ENCODE measurements around the gene GUCY1A2.

GUCY1A2 gene

DNA sequence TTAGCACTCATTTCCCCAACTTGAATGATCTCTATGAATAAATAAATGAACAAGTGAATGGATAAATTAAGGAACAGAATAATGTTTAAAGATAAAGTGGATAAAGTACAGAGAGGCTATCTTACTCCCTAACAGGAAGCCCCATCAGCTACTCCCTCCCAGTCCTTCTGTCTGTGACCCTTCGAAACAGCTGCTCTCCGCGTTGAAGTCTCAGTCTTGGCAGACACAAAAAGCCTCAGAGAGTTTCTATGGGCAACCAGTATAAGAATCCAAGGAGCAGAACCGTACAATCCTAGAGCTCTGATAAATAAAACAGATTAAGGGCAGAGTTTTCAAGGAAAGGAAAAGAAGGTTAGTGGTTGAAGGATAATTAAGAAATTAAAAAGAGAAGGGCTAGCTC, 35.0 kb downstream of the GUCY1A2 start:
- Histone ChIP-seq H3K4me1 (no peaks in the 10 kb centered on the region), H3K4me3 (no peak overlapping the region), H3K9me3 (no peaks in the 10 kb centered on the region), H3K9ac (no peak overlapping the region), H3K36me3 (no peaks in the 10 kb centered on the region), H4K20me1 (no peaks in the 10 kb centered on the region), H3K27ac (no peak overlapping the region), H3K4me2 (no peak overlapping the region), H3K27me3 (no peaks in the 10 kb centered on the region)
- TF ChIP-seq Cebpa-rat (IDR thresholded peaks at IDR 0.05), result no peak

DNA sequence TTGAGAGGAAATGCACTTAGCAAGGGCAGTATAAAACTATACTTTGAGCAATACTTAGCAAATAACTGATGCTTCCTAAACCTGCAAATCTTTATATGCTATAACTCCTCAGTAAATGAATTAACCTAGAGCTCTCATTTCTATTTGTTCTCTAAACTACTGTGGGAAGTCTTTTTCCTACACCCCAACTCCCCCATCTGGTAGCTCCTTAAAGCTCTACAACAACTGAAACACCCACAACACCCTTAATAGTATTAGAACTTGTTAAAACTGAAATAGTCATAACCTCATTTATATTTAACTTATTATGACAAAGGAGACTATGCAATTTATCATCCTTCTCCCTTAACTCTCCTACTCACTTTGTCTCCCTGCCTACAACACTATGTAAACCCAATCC, 43.4 kb downstream of the GUCY1A2 start:
- H3K27me3 ChIP-seq, result no peaks in the 10 kb centered on the region
- TF ChIP-seq Cebpa-rat (IDR thresholded peaks at IDR 0.05), result no peak
- H3K4me3 ChIP-seq, result no peak overlapping the region
- H4K20me1 ChIP-seq, result no peaks in the 10 kb centered on the region
- H3K27ac ChIP-seq, result no peak overlapping the region
- H3K9ac ChIP-seq, result no peak overlapping the region
- H3K4me2 ChIP-seq, result no peak overlapping the region
- H3K36me3 ChIP-seq, result no peaks in the 10 kb centered on the region
- no peaks in the 10 kb centered on the region for H3K4me1 ChIP-seq
- no peaks in the 10 kb centered on the region for H3K9me3 ChIP-seq

DNA sequence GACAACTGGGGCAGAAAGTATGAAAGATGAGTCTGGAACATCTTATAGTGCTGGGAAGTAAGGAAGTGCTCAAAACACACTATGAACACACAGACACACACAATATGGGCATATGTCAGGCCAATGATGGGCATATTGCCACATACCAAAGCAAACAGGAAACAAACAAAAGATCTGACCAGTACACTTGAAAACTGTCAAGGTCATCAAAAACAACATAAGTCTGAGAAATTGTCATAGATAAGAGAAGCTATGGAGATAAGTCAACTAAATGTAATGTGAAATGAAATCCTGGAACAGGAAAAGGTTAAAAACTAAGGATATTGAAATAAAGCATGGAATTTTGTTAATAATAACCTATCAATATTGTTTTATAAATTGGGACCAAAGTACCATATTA, 46.4 kb downstream of the GUCY1A2 start:
- no peak for TF ChIP-seq Cebpa-rat (IDR thresholded peaks at IDR 0.05)
- Histone ChIP-seq H3K9me3 (no peaks in the 10 kb centered on the region), H3K36me3 (no peaks in the 10 kb centered on the region), H3K4me3 (no peak overlapping the region), H4K20me1 (no peaks in the 10 kb centered on the region), H3K4me2 (no peak overlapping the region), H3K4me1 (no peaks in the 10 kb centered on the region), H3K9ac (no peak overlapping the region), H3K27me3 (no peaks in the 10 kb centered on the region), H3K27ac (no peak overlapping the region)

DNA sequence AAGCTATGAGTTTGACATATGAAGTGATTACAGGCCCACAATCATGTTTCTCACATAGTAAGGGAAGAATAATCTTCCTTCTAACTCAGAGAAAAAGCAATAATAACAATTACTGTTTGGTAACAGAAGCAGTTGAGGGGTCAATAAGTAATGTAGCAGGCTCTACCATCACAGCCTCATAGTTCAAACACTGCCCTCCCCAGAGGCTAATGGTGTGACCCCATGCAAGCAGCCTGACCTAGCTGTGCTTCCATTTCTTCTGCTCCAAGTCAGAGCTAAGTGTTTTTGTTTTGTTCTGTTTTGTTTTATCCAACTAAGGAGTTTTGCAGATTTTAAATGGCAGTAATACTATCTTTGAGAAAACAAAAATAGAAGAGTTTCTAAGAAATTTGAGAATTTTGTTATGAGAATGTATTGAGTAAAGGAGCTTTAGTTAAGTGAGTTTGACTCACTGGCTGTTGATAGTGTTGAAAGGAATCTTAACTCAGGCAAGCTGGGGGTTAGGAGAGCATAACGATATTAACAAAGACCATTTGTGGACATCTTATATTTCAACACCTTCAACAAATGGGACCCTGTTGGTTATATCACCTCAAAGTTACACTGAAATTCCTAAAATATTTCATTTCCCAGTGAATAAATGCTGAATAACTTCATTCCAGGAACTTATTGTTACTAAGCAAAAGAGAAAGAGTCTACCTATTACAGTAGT, 48.5 kb downstream of the GUCY1A2 start:
- no peaks in the 10 kb centered on the region for H4K20me1 ChIP-seq
- H3K9me3 ChIP-seq, result no peaks in the 10 kb centered on the region
- H3K36me3 ChIP-seq, result no peaks in the 10 kb centered on the region
- H3K27me3 ChIP-seq, result no peaks in the 10 kb centered on the region
- H3K27ac ChIP-seq, result no peak overlapping the region
- H3K9ac ChIP-seq, result no peak overlapping the region
- no peak for TF ChIP-seq Cebpa-rat (IDR thresholded peaks at IDR 0.05)
- H3K4me2 ChIP-seq, result no peak overlapping the region
- no peak overlapping the region for H3K4me3 ChIP-seq
- H3K4me1 ChIP-seq, result no peaks in the 10 kb centered on the region

DNA sequence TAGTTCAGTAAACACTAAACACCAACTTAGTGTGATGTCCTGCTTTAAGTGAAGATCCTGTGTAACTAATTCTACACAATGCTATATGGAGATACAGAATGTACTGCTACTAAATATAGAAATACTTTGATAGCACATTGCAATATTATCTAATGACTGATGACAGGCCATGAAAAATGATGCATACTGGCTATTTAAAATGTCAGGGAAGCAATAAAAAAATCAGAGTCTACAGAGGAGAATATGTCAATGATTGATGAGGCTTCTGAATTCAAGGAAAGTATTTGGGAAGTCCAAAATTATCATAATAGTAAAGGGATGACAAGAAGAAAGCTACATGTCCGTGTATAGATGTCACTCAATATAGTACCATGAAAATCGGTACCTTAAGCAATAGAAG, 55.3 kb downstream of the GUCY1A2 start:
- H3K27me3 ChIP-seq, result no peaks in the 10 kb centered on the region
- no peaks in the 10 kb centered on the region for H3K9me3 ChIP-seq
- no peaks in the 10 kb centered on the region for H4K20me1 ChIP-seq
- no peak overlapping the region for H3K9ac ChIP-seq
- H3K4me3 ChIP-seq, result no peak overlapping the region
- no peak for TF ChIP-seq Cebpa-rat (IDR thresholded peaks at IDR 0.05)
- no peaks in the 10 kb centered on the region for H3K4me1 ChIP-seq
- H3K27ac ChIP-seq, result no peak overlapping the region
- no peaks in the 10 kb centered on the region for H3K36me3 ChIP-seq
- no peak overlapping the region for H3K4me2 ChIP-seq

DNA sequence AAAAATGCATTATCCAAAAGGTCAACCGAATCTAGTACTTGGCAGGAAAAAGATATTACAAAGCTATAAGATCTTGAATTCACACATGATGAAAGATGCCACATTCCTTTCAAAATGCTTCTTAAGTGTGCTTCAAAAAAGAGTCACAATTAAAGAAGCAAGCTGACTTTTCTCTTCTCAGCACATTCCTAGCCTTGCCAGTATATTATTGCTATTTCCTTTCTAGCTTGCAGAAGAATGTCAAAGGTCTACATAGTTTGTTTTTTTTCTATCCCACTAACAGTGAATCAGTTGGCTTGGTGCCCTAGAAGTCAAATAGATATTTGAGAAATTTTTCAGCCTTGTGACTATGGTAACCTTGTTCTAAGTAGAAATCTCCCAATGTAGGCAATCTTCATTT, 56.8 kb downstream of the GUCY1A2 start:
- Histone ChIP-seq H3K27me3 (no peaks in the 10 kb centered on the region), H3K36me3 (no peaks in the 10 kb centered on the region), H3K4me1 (no peaks in the 10 kb centered on the region), H3K9me3 (no peaks in the 10 kb centered on the region), H3K4me3 (no peak overlapping the region), H3K27ac (no peak overlapping the region), H3K4me2 (no peak overlapping the region), H3K9ac (no peak overlapping the region), H4K20me1 (no peaks in the 10 kb centered on the region)
- TF ChIP-seq Cebpa-rat (IDR thresholded peaks at IDR 0.05), result no peak

DNA sequence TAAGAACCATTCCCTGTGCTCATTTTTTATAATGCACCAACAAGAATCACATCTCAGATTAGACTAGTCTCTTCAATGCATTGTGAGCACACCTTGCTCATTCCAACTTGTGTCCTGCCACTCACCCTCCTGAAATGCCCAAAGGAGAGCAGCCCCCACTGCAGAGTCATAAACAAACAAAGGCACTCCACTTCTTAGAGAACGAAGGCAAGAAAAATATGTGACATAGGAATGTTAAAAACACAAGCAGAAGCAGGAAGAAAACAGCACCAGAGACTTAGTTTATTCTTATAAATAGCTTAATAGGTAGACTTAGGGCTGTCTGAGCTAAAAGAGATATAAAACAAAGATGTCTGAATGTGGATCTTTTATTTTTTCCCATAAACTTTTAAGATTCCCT, 57.2 kb downstream of the GUCY1A2 start:
- Histone ChIP-seq H3K4me1 (no peaks in the 10 kb centered on the region), H3K27ac (no peak overlapping the region), H3K9me3 (no peaks in the 10 kb centered on the region), H3K27me3 (no peaks in the 10 kb centered on the region), H4K20me1 (no peaks in the 10 kb centered on the region), H3K4me3 (no peak overlapping the region), H3K36me3 (no peaks in the 10 kb centered on the region), H3K9ac (no peak overlapping the region), H3K4me2 (no peak overlapping the region)
- TF ChIP-seq Cebpa-rat (IDR thresholded peaks at IDR 0.05), result no peak

DNA sequence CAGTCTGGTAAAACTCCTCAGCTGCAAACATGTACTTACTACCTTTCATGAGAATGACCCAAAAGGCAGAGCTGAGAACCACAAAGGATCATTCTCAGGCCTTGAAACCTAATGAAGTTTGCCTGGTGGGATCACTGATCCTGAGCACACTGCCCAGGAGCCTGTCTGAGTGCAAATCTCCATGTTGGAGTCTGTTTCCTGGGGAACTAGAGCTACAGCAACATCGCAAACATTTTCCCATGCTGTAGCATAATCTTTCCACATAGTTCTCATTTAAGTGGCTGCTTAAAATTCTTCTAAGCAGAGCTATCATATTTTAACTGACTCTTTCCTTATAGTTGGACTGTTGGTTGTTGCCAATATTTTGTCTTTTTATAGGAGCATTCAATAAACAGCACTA, 58.5 kb downstream of the GUCY1A2 start:
- no peak overlapping the region for H3K27ac ChIP-seq
- H3K4me1 ChIP-seq, result no peaks in the 10 kb centered on the region
- no peaks in the 10 kb centered on the region for H3K27me3 ChIP-seq
- H3K9me3 ChIP-seq, result no peaks in the 10 kb centered on the region
- H3K36me3 ChIP-seq, result no peaks in the 10 kb centered on the region
- no peak overlapping the region for H3K4me3 ChIP-seq
- H4K20me1 ChIP-seq, result no peaks in the 10 kb centered on the region
- H3K4me2 ChIP-seq, result no peak overlapping the region
- no peak for TF ChIP-seq Cebpa-rat (IDR thresholded peaks at IDR 0.05)
- H3K9ac ChIP-seq, result no peak overlapping the region

DNA sequence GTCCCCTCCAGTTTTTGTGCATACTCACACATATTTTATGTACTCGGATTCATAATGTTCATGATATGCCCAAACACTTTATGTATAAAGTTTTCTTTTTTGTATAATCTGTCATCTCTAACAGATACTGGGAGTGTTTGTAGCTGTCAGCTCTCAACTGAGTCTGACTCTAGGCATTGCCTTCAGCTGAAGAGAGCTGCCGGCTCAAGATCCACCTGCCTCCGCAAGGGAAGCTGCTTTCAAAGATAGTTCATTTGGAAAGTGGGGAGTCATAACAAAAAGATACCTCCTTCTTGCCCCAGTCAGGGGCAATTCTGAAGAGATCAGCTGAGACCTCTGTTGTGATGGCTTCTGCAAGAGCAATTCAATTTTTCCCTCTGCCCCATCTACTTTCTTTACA, 58.9 kb downstream of the GUCY1A2 start:
- Histone ChIP-seq H3K4me2 (no peak overlapping the region), H3K4me3 (no peak overlapping the region), H4K20me1 (no peaks in the 10 kb centered on the region), H3K9me3 (no peaks in the 10 kb centered on the region), H3K4me1 (no peaks in the 10 kb centered on the region), H3K36me3 (no peaks in the 10 kb centered on the region), H3K27ac (no peak overlapping the region), H3K27me3 (no peaks in the 10 kb centered on the region), H3K9ac (no peak overlapping the region)
- TF ChIP-seq Cebpa-rat (IDR thresholded peaks at IDR 0.05), result no peak

DNA sequence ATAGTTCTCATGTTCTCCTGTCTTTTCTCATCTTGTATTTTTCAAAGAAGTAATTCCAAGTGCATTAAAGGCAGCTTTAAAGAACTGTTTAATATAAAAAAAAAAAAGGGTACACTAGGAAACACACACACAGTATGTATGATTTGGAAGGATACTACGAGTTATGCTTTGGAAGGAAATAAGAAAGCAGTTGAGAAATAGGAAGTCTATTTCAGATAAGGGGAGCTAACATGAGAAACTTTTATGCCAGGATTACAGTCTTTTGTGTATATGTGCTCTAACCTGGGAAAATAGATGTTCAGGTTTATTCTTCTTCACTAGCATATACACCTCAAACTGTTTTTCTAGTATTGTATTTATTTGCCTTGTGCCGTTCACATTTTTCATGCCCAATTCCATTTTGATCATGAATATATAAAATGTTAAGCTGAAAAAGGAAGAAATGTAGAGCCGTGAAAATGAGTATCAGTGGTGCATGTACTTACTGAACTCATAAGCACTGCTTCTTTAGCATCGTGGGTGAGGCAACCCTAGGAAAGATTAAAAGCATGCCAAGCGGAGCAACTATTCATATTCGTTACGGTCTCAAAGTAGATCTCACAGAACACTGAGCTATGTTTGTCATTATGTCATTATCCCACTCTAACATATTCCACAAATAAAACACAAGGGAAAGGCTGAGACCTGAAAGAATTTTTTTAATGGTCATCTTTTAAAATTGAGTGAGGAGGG, 59.6 kb downstream of the GUCY1A2 start:
- no peak overlapping the region for H3K4me2 ChIP-seq

More for the DNA sequence above, 59.6 kb downstream of the GUCY1A2 start:
- Histone ChIP-seq H3K36me3 (no peaks in the 10 kb centered on the region), H3K27me3 (no peaks in the 10 kb centered on the region), H3K9me3 (no peaks in the 10 kb centered on the region), H3K4me3 (no peak overlapping the region), H4K20me1 (no peaks in the 10 kb centered on the region), H3K27ac (no peak overlapping the region), H3K4me1 (no peaks in the 10 kb centered on the region), H3K9ac (no peak overlapping the region)
- TF ChIP-seq Cebpa-rat (IDR thresholded peaks at IDR 0.05), result no peak
